Stimulated activated CD8-positive, alpha-beta memory T cell treated with anti-CD3 and anti-CD28 coated beads, Interleukin-2, amount 100 ng/mL, for 1 hour (primary cell): Measurements from ENCODE around the gene TIMP2.

ENCODE experiments used
- DNase-seq, 2 donors: peaks; one replicate each; pipeline ENCODE4 v3.0.0-alpha.2; 2020; ENCODE audit warnings: low read depth in 2 of 2

The TIMP2 gene

GRCh38 chr17:78817123-78817522, 108.1 kb downstream of the TIMP2 start:
- peak; percentile 29 to 30 for DNase-seq

GRCh38 chr17:78815696-78816095, 109.5 kb downstream of the TIMP2 start:
- DNase-seq, result no peak

- no peak for DNase-seq
These were observed 112.3 kb downstream of the TIMP2 start for GRCh38 chr17:78812855-78813254.

- no peak for DNase-seq
These were observed 117.0 kb downstream of the TIMP2 start for GRCh38 chr17:78808163-78808562.

GRCh38 chr17:78806451-78806850, 118.7 kb downstream of the TIMP2 start:
- DNase-seq, result peak in 1 of 2 donors; percentile 27

GRCh38 chr17:78805301-78805700, 119.9 kb downstream of the TIMP2 start:
- peak; percentile 27 to 31 for DNase-seq

- DNase-seq, result no peak
These were observed 120.4 kb downstream of the TIMP2 start for GRCh38 chr17:78804777-78805176.

- DNase-seq, result no peak
These were observed 121.9 kb downstream of the TIMP2 start for GRCh38 chr17:78803186-78803845.
